HCT116 (cell line): ENCODE results near the gene SPATC1L. TPM values are rescaled to one million over a fixed set of nuclear protein-coding genes. Genes with fewer than 3 reads are reported as not detected.

ENCODE experiments used
- ATAC-seq: fragments of 200-7000 bp; cut with Tn5 transposase; 2 replicates; pipeline ENCODE4 v1.9.1; 2020; ENCODE audit warnings: mild to moderate bottlenecking, moderate library complexity
- BruUV-seq: library from RNA; stranded (reverse); fragments of 400-500 nt; replicated peaks from 2 replicates; lab custom pipeline; 2021; lab: Mats Ljungman, UMichigan
- CTCF ChIA-PET: fragments of 300-600 bp; sonication (Branson Sonifier 250); formaldehyde crosslinking; loops from one replicate; lab custom pipeline; 2021; ENCODE audit warnings: antibody characterized with exemption; lab: Charles Lee
- POLR2A ChIA-PET: fragments of 300-600, 350-600 bp; sonication (Branson Sonifier 250); formaldehyde crosslinking; loops from one replicate; lab custom pipeline; 2021; ENCODE audit warnings: antibody characterized with exemption; lab: Charles Lee
- RAD21 ChIA-PET, 2 experiments: fragments of 300-600 bp; sonication (Branson Sonifier 250); formaldehyde crosslinking; loops; one replicate each; lab custom pipeline; 2023; ENCODE audit warnings: low total read pairs in 2 of 2; ENCODE audit not compliant: uncharacterized antibody in 2 of 2, unreplicated experiment in 2 of 2, low non-redundant PET in 1 of 2; lab: Charles Lee
- DNase-seq: peaks from one replicate; pipeline ENCODE4 v3.0.0-alpha.2; 2010; ENCODE audit warnings: low read depth, low spot score
- H2AFZ ChIP-seq: fragments of 200-600 bp; shearing (Covaris generic), sonication (generic); 2 replicates; pipeline ENCODE4 v1.6.1; 2017; ENCODE audit warnings: low read depth, mixed run types, mixed read lengths, antibody characterized with exemption, low read length; ENCODE audit not compliant: poor library complexity, severe bottlenecking
- H3K27ac ChIP-seq: 2 replicates; pipeline ENCODE4 v1.5.1; 2012; ENCODE audit warnings: low read depth, low read length
- H3K27me3 ChIP-seq: fragments of 200-600 bp; sonication (generic); 2 replicates; pipeline ENCODE4 v1.6.1; 2016; ENCODE audit warnings: mixed run types, low read length, mixed read lengths; ENCODE audit not compliant: insufficient read depth
- H3K36me3 ChIP-seq, 2 experiments: fragments of 200-500 bp in 1 of 2; fragments of 200-600 bp in 1 of 2; sonication (Bioruptor generic) in 1 of 2; sonication (generic) in 1 of 2; 2 replicates each; pipeline versions ENCODE4 v1.5.1 to v1.6.1; 2014 to 2016; ENCODE audit warnings: low read length in 2 of 2, inconsistent platforms in 1 of 2, mixed read lengths in 1 of 2, mixed run types in 1 of 2; ENCODE audit not compliant: insufficient read depth in 2 of 2, control insufficient read depth in 1 of 2
- H3K4me1 ChIP-seq, 2 experiments: fragments of 200-600 bp in 1 of 2; sonication (generic) in 1 of 2; 2 replicates each; pipeline versions ENCODE4 v1.5.1 to v1.6.1; 2012 to 2017; ENCODE audit warnings: low read length in 2 of 2, inconsistent platforms in 1 of 2, mild to moderate bottlenecking in 1 of 2, mixed read lengths in 1 of 2, mixed run types in 1 of 2, moderate library complexity in 1 of 2; ENCODE audit not compliant: insufficient read depth in 2 of 2, control insufficient read depth in 1 of 2
- H3K4me2 ChIP-seq: fragments of 200-600 bp; sonication (generic); 2 replicates; pipeline ENCODE4 v1.6.1; 2017; ENCODE audit warnings: mixed run types, low read length, mixed read lengths
- H3K4me3 ChIP-seq, 2 experiments: fragments of 200-600 bp in 1 of 2; sonication (generic) in 1 of 2; replicated peaks in 1 of 2; 2 replicates each; pipeline ENCODE4 v1.5.1; 2011 to 2016; ENCODE audit warnings: low read length in 2 of 2, control low read depth in 1 of 2, low read depth in 1 of 2, mild to moderate bottlenecking in 1 of 2, mixed read lengths in 1 of 2, mixed run types in 1 of 2
- H3K79me2 ChIP-seq: fragments of 200-600 bp; sonication (generic); 2 replicates; pipeline ENCODE4 v1.6.1; 2017; ENCODE audit warnings: mild to moderate bottlenecking, mixed run types, low read length, moderate library complexity, mixed read lengths; ENCODE audit not compliant: insufficient read depth
- H3K9ac ChIP-seq: fragments of 200-600 bp; sonication (generic); 2 replicates; pipeline ENCODE4 v1.6.1; 2016; ENCODE audit warnings: low read length, mixed read lengths
- H3K9me2 ChIP-seq: fragments of 200-600 bp; sonication (generic), shearing (Covaris generic); 2 replicates; pipeline ENCODE4 v1.6.1; 2017; ENCODE audit warnings: mixed run types, mild to moderate bottlenecking, moderate library complexity; ENCODE audit not compliant: insufficient read depth
- H3K9me3 ChIP-seq, 2 experiments: fragments of 200-500 bp in 1 of 2; fragments of 200-600 bp in 1 of 2; sonication (Bioruptor generic) in 1 of 2; sonication (generic) in 1 of 2; 2 replicates each; pipeline ENCODE4 v1.6.1; 2014 to 2017; ENCODE audit warnings: low read length in 2 of 2, mixed read lengths in 2 of 2, inconsistent platforms in 1 of 2, low read depth in 1 of 2, mild to moderate bottlenecking in 1 of 2, mixed run types in 1 of 2, moderate library complexity in 1 of 2; ENCODE audit not compliant: control insufficient read depth in 1 of 2, insufficient read depth in 1 of 2
- H4K20me1 ChIP-seq: fragments of 200-600 bp; sonication (generic), shearing (Covaris generic); 2 replicates; pipeline ENCODE4 v1.6.1; 2017; ENCODE audit warnings: mixed run types, mild to moderate bottlenecking, moderate library complexity; ENCODE audit not compliant: insufficient read depth
- CBX3 ChIP-seq: IDR thresholded peaks from 2 replicates; pipeline ENCODE4 v1.6.1; 2012; ENCODE audit warnings: low read depth
- EGR1 ChIP-seq: IDR thresholded peaks from 2 replicates; pipeline ENCODE4 v1.6.1; 2012; ENCODE audit warnings: low read depth
- EZH2 ChIP-seq: fragments of 200-600 bp; sonication (generic); IDR thresholded peaks from 2 replicates; pipeline ENCODE4 v1.6.1; 2017; ENCODE audit warnings: antibody characterized with exemption, mixed run types
- EZH2phosphoT487 ChIP-seq: fragments of 200-600 bp; IDR thresholded peaks from 2 replicates; pipeline ENCODE4 v1.6.1; 2018; ENCODE audit warnings: antibody characterized with exemption, borderline replicate concordance
- FOSL1 ChIP-seq: IDR thresholded peaks from 2 replicates; pipeline ENCODE4 v1.6.1; 2012; ENCODE audit warnings: low read depth
- JUND ChIP-seq: IDR thresholded peaks from 2 replicates; pipeline ENCODE4 v1.6.1; 2012
- POLR2A ChIP-seq: IDR thresholded peaks from 2 replicates; pipeline ENCODE4 v1.7.0; 2011; ENCODE audit warnings: borderline replicate concordance; ENCODE audit not compliant: insufficient read depth, insufficient read length; ENCODE audit errors: extremely low read depth
- RAD21 ChIP-seq: IDR thresholded peaks from 2 replicates; pipeline ENCODE4 v1.6.1; 2012; ENCODE audit warnings: low read depth, mild to moderate bottlenecking
- SP1 ChIP-seq: IDR thresholded peaks from 2 replicates; pipeline ENCODE4 v1.6.1; 2012; ENCODE audit warnings: low read depth
- TCF7L2 ChIP-seq: IDR thresholded peaks from 2 replicates; pipeline ENCODE4 v1.7.0; 2011; ENCODE audit warnings: borderline replicate concordance, inconsistent platforms; ENCODE audit not compliant: insufficient read depth, insufficient read length; ENCODE audit errors: extremely low read depth
- YY1 ChIP-seq: IDR thresholded peaks from 2 replicates; pipeline ENCODE4 v1.6.1; 2011; ENCODE audit warnings: low read length, low read depth, moderate library complexity, mild to moderate bottlenecking; ENCODE audit not compliant: insufficient replicate concordance; ENCODE audit errors: extremely low read depth
- ZNF274 ChIP-seq: fragments of 200-500 bp; sonication (Bioruptor generic); IDR thresholded peaks from 2 replicates; pipeline ENCODE4 v1.6.1; 2014; ENCODE audit warnings: mild to moderate bottlenecking, low read depth, low read length, inconsistent platforms
- intact Hi-C: fragments of 100-400 bp; cut with micrococcal nuclease; formaldehyde crosslinking; loops from 2 replicates; pipeline ENCODE4 v1.10.0; 2022
- total RNA-seq: library from RNA; stranded (reverse); gene quantifications from one replicate; pipeline ENCODE4 v1.2.1, GENCODE V29; 2021; ENCODE audit not compliant: unreplicated experiment
- TF ChIP-seq, protein P1 (sequence below): IDR thresholded peaks from 2 replicates; pipeline ENCODE4 v1.6.1; 2012; ENCODE audit warnings: low read depth
- TF ChIP-seq, protein P2 (sequence below): IDR thresholded peaks from 2 replicates; pipeline ENCODE4 v1.6.1; 2012
- TF ChIP-seq, protein P3 (sequence below), 3 experiments: fragments of 200-600 bp in 1 of 3; sonication (generic) in 1 of 3; IDR thresholded peaks in 2 of 3; conservative IDR thresholded peaks in 1 of 3; 2 replicates each; pipeline ENCODE4 v1.5.1; 2012 to 2017; ENCODE audit warnings: low read depth in 2 of 3, low read length in 2 of 3, antibody characterized with exemption in 1 of 3, borderline replicate concordance in 1 of 3, control low read depth in 1 of 3, mild to moderate bottlenecking in 1 of 3, mixed read lengths in 1 of 3, mixed run types in 1 of 3, moderate library complexity in 1 of 3; ENCODE audit not compliant: insufficient read depth in 1 of 3
- TF ChIP-seq, protein P4 (sequence below): IDR thresholded peaks from 2 replicates; pipeline ENCODE4 v1.6.1; 2012

The SPATC1L gene
- total RNA-seq, 1 experiment from 2014 or later, result 1.3 TPM

DNA sequence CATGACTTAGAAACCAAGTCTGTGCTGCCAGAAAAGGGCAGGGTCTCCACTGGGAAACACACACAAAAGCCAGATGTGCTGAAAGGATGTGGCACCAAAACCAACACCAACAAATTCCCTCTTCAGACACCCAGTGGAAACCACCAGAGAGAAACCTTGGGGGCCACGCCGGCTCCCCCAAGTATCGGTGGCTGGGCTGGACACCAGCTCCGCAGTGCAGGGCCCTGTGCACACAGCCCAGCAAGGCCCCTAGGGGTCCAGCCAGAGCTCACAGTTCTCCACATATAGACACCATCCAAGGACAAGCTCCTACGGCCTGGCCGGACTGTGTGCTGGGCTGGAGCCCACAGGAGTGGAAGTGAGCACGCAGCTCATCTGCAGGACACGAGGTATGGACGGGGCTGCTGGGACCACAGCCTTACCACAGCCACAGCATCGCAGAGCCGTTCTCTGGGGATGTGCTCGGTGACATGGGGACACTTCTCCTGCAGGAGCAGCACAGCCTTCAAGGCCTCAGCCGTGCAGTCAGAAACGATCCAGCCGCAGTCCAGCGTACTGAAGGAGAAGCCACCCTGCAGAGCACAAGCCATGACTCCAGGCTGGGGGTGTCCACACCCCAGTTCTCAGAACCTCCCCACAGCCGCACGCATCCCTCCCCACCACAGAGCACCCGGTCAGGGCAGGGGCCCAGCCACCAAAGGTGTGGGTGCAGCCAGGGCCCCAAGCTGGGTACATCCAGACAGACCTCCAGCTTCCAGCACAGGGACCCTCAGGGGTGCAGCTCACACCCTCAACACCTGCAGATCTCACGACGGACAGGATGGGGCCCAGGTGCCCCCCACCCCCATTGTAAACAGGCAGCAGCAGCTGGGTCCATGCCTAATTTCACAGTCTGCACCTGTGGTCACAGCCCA is 23.0 kb upstream of the SPATC1L start (continued):
- TF ChIP-seq, protein P1, sequence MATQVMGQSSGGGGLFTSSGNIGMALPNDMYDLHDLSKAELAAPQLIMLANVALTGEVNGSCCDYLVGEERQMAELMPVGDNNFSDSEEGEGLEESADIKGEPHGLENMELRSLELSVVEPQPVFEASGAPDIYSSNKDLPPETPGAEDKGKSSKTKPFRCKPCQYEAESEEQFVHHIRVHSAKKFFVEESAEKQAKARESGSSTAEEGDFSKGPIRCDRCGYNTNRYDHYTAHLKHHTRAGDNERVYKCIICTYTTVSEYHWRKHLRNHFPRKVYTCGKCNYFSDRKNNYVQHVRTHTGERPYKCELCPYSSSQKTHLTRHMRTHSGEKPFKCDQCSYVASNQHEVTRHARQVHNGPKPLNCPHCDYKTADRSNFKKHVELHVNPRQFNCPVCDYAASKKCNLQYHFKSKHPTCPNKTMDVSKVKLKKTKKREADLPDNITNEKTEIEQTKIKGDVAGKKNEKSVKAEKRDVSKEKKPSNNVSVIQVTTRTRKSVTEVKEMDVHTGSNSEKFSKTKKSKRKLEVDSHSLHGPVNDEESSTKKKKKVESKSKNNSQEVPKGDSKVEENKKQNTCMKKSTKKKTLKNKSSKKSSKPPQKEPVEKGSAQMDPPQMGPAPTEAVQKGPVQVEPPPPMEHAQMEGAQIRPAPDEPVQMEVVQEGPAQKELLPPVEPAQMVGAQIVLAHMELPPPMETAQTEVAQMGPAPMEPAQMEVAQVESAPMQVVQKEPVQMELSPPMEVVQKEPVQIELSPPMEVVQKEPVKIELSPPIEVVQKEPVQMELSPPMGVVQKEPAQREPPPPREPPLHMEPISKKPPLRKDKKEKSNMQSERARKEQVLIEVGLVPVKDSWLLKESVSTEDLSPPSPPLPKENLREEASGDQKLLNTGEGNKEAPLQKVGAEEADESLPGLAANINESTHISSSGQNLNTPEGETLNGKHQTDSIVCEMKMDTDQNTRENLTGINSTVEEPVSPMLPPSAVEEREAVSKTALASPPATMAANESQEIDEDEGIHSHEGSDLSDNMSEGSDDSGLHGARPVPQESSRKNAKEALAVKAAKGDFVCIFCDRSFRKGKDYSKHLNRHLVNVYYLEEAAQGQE, result no peak
- no peak for TF ChIP-seq ZNF274
- TF ChIP-seq, all 23 proteins: peak for 0

DNA sequence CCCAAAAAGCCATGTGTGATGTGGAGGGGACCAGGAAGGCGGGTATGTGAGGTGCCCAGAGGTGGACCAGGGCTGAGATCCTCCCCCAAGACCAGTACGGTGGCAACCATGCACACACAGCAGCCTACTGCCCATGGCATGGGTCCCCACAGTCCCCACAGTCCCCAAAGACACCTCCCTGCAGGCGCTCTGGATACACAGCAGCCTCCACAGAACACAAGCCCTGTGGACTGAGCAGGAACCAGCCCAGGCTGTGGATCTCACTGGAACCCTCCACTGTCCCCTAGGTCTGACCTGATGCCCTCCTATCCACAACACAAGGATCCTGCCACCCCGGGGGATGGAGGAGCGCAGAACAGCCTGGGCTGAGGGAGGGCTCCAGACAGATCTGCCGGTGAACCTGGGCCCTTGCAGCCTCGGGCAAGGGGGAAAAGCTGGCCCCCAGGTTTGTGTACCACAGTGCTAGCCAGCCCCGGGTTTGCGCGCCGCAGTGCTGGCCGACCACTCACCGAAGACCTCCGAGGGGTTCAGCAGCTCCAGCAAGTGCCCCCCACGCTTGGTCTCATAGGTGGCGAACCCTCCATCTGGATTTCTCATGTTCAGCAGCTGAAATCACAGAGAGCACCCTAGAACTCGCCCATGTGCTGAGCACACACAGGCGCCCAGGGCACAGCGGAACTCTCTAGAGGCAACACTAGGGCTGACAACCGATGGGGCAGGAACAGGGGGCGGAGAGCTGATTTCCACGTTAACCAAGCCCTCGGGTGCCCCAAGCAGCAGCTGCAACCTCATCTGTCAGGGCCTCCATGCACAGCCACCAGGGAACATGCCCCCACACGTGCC is 22.1 kb upstream of the SPATC1L start:
- no TSS peak for BruUV-seq
- CTCF ChIA-PET, result no interaction called here
- Histone ChIP-seq H2AFZ (no peak overlapping the region), H3K27ac (no peak overlapping the region), H3K27me3 (no peaks in the 10 kb centered on the region), H3K36me3 (no peaks in the 10 kb centered on the region; a peak in 1 of 4 replicates), H3K79me2 (no peaks in the 10 kb centered on the region), H3K9me3 (no peaks in the 10 kb centered on the region), H4K20me1 (no peaks in the 10 kb centered on the region), H3K4me3 (no peak overlapping the region), H3K4me1 (no peaks in the 10 kb centered on the region), H3K4me2 (no peak overlapping the region), H3K9me2 (no peaks in the 10 kb centered on the region), H3K9ac (no peak overlapping the region)
- intact Hi-C loops, result no loop called here
- RAD21 ChIA-PET, result no interaction called here
- no peak for ATAC-seq
- POLR2A ChIA-PET, result no interaction called here
- DNase-seq, result no peak
- TF ChIP-seq FOSL1 (no peak), ZNF274 (no peak), CBX3 (no peak), EZH2 (no peak), YY1 (no peak), RAD21 (no peak), JUND (no peak), POLR2A (no peak), EZH2phosphoT487 (no peak), SP1 (no peak), EGR1 (no peak), TCF7L2 (no peak)
- TF ChIP-seq, protein P2, sequence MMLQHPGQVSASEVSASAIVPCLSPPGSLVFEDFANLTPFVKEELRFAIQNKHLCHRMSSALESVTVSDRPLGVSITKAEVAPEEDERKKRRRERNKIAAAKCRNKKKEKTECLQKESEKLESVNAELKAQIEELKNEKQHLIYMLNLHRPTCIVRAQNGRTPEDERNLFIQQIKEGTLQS, result no peak
- TF ChIP-seq, protein P3, sequence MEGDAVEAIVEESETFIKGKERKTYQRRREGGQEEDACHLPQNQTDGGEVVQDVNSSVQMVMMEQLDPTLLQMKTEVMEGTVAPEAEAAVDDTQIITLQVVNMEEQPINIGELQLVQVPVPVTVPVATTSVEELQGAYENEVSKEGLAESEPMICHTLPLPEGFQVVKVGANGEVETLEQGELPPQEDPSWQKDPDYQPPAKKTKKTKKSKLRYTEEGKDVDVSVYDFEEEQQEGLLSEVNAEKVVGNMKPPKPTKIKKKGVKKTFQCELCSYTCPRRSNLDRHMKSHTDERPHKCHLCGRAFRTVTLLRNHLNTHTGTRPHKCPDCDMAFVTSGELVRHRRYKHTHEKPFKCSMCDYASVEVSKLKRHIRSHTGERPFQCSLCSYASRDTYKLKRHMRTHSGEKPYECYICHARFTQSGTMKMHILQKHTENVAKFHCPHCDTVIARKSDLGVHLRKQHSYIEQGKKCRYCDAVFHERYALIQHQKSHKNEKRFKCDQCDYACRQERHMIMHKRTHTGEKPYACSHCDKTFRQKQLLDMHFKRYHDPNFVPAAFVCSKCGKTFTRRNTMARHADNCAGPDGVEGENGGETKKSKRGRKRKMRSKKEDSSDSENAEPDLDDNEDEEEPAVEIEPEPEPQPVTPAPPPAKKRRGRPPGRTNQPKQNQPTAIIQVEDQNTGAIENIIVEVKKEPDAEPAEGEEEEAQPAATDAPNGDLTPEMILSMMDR (IDR thresholded peaks at IDR 0.05 in 2 of 3, conservative IDR thresholded peaks at IDR 0.05 in 1 of 3; ENCODE audit: borderline replicate concordance in 1 of 3, insufficient read depth in 1 of 3, low read depth in 2 of 3, low read length in 2 of 3), result no peak
- TF ChIP-seq, protein P4, sequence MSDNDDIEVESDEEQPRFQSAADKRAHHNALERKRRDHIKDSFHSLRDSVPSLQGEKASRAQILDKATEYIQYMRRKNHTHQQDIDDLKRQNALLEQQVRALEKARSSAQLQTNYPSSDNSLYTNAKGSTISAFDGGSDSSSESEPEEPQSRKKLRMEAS, result no peak
